Hematopoietic multipotent progenitor cell treated with erythropoietin and hydrocortisone succinate and interleukin-3 and kit ligand, for 17 days (in vitro differentiated cells): Measurements from ENCODE around the gene PLTP.

Experiments
- DNase-seq: peaks from one replicate; pipeline ENCODE4 v3.0.0-alpha.2; 2015; ENCODE audit warnings: low spot score

The PLTP gene

DNA sequence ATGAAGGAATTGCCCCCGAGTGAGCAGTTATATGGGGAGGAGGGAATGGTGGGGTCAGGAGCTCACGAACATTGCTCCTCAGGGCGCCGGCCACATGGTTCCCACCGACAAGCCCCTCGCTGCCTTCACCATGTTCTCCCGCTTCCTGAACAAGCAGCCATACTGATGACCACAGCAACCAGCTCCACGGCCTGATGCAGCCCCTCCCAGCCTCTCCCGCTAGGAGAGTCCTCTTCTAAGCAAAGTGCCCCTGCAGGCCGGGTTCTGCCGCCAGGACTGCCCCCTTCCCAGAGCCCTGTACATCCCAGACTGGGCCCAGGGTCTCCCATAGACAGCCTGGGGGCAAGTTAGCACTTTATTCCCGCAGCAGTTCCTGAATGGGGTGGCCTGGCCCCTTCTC lies 13.7 kb downstream of the PLTP start:
- DNase-seq, result no peak

GRCh38 chr20:45897692-45898091 lies 14.3 kb downstream of the PLTP start:
- DNase-seq, result no peak

DNA sequence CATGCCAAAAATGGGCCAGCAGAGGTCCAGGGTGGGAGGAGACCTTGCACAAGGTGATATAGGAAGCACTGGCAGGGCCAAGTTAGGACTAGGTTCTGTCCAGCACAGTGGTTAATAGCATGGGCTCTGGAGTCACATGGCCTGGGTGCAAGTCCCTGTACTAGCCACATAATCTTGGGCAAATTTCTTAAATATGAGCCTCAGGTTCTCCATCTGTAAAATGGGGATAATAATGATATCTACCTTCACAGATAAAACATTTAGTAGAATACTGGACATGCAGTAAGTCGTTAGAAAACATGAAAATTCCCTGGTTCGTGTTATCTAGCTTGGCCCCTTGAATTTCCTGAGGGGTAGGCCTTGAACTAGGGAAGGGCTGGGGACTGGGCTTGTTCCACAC lies 14.7 kb downstream of the PLTP start:
- DNase-seq, result no peak

- no peak for DNase-seq
Observed at GRCh38 chr20:45896641-45897161, 15.3 kb downstream of the PLTP start.

- no peak for DNase-seq
Observed at GRCh38 chr20:45894797-45895196, 17.2 kb downstream of the PLTP start.

GRCh38 chr20:45893831-45894230 lies 18.1 kb downstream of the PLTP start:
- DNase-seq, result no peak

- DNase-seq, result no peak
Observed at GRCh38 chr20:45892828-45893500, 19.0 kb downstream of the PLTP start.

GRCh38 chr20:45892049-45892825 lies 19.7 kb downstream of the PLTP start:
- DNase-seq, result peak; percentile 67

GRCh38 chr20:45890985-45891983 lies 20.7 kb downstream of the PLTP start, which contains the start of the genes CTSA and NEURL2:
TSS of gene CTSA (plus strand) at chr20:45891335. CDS start at chr20:45891569, 234 bp downstream.
TSS of gene NEURL2 (minus strand) at chr20:45891208. CDS start at chr20:45890991, 217 bp downstream.
- DNase-seq, result peak; percentile 88

DNA sequence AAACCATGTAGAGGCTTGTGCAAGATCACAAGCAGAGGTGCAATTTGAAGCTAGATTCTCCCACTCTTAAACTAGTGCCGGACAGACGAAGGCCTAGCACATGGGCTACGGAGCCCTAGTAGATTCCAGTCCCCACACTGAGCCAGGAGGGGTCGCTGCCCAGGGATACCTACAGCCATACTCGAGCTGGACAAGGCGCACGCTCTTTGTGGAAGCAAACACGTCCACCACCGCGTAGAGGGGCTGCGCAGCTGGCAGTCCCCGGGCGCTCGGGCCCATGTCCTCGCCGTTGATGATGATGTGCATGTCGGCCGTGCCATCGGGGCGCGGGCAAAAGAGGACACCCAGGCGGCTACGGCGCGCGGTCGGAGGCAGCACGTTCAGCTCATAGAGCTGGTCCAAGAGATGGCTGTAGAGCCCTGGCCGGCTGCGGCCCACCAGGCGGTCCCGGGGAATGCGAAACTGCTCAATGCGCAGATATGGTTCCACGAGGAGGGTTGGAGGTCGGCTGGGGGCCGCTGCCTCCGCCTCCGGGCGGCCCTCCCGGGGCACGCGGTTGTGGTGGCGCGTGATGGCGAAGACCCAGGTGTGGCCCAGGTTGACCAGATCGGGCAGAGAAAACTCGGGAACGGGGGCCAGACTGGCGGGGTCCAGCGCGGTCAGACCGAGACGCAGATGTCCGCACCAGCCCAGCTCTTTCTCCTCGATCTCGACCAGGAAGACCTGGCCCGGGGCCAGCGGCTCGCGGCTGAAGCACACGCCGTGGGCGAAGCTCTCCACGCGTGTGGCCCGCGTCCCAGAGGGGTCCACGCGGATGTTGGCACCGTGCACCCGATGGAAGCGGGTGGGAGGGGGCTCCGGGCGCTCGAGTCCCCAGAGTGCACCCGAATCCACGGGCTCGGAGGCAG lies 21.6 kb downstream of the PLTP start:
- peak; percentile 71 for DNase-seq

DNA sequence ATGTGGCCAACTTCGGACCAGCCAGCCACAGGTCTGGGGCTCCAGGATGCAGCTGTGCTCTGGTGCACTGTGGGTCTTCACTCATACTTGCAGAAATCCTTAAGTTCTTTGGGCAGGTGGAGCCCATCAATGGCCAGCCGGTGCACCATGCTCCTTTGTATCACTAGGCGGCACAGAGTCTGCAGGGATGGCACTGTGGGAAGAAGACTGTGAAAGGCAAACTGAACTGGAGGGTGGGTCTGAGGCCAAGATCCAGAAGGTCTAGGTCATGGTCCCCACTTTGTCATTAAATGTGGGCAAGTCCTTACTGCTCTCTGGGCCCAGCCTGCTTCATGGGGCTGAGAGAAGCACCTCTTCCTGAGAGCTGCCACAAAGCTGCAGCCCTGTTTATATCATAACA lies 23.3 kb downstream of the PLTP start:
- DNase-seq, result no peak

- no peak for DNase-seq
Observed at GRCh38 chr20:45887346-45887715, 24.6 kb downstream of the PLTP start, which contains the start of gene SPATA25. TSS of gene SPATA25 (minus strand) at chr20:45887622. CDS start at chr20:45887590, 32 bp downstream.

- DNase-seq, result no peak
Observed at GRCh38 chr20:45886590-45887345, 25.2 kb downstream of the PLTP start.

DNA sequence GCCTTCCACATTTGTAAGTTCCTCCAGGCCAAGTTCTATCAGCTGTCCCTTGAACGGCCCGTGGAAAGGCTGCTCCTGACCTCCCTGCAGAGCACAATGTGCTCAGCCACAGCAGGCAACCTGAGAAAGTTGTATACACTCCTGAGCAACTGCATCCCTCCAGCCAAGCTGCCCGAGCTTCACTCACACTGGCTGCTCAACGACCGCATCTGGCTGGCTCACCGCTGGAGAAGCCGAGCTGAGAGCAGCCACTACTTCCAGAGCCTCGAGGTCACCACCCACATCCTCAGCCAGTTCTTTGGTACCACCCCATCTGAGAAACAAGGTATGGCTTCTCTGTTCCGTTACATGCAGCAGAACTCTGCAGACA lies 28.9 kb downstream of the PLTP start:
- no peak for DNase-seq

- no peak for DNase-seq
Observed at GRCh38 chr20:45882469-45883099, 29.4 kb downstream of the PLTP start.

- DNase-seq, result peak; percentile 100
Observed at GRCh38 chr20:45880988-45881788, 30.8 kb downstream of the PLTP start, which contains the start of gene ZSWIM1. TSS of gene ZSWIM1 (plus strand) at chr20:45881227. CDS start at chr20:45882593, 1,366 bp downstream.

DNA sequence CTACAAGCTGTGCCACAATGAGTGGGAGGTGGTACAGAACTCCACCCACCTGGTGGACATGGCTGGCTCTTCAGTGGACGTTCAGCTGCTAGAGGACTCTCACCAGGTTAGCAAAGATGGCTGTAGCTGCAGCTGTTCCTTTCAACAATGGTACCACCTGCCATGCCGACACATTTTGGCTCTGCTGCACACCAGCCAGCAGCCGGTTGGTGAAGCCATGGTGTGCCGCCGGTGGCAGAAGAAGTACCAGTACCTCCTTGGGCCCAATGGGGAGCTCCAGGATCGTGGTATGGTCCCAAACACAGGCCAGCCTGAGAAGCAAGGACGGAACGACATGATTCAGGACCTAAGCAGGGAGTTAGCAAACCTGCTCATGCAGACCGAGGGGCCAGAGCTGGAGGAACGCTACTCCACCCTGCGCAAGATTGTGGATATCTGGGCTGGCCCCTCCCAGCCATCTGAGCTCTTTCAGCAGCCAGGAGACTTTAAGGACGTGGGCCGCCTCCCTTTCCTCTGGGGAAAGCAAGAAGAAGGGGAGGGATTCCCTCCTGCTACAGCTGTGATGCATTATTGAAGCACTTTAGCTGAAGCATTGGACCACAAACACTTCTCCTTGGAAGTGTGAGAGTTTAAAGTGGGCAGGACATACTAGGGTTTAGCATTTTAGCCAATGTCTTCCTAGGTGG lies 33.7 kb downstream of the PLTP start:
- peak; percentile 82 for DNase-seq

GRCh38 chr20:45874576-45874975 lies 37.4 kb downstream of the PLTP start:
- DNase-seq, result no peak
